HUES64 (cell line): ENCODE measurements around the gene PRSS58.

Source experiments
- H3K27ac ChIP-seq: 2 replicates; pipeline ENCODE4 v1.7.0; 2013; ENCODE audit warnings: low read depth, low read length, inconsistent platforms
- H3K27me3 ChIP-seq: 2 replicates; pipeline ENCODE4 v1.6.1; 2013; ENCODE audit warnings: mild to moderate bottlenecking, low read length; ENCODE audit not compliant: insufficient read depth
- H3K36me3 ChIP-seq: 2 replicates; pipeline ENCODE4 v1.6.1; 2013; ENCODE audit warnings: mild to moderate bottlenecking, low read length; ENCODE audit not compliant: insufficient read depth
- H3K4me1 ChIP-seq: 2 replicates; pipeline ENCODE4 v1.6.1; 2013; ENCODE audit warnings: mild to moderate bottlenecking, low read length, moderate library complexity; ENCODE audit not compliant: insufficient read depth
- H3K4me3 ChIP-seq: 2 replicates; pipeline ENCODE4 v1.5.1; 2013; ENCODE audit warnings: mild to moderate bottlenecking, low read length, moderate library complexity
- H3K9ac ChIP-seq: 2 replicates; pipeline ENCODE4 v1.6.1; 2013; ENCODE audit warnings: mild to moderate bottlenecking, low read depth, low read length
- H3K9me3 ChIP-seq: 2 replicates; pipeline ENCODE4 v1.6.1; 2013; ENCODE audit warnings: low read depth, low read length; ENCODE audit not compliant: insufficient read depth
- WGBS: fragments of 150-250, 120-280 bp; methylation state at CpG from one replicate; pipeline ENCODE4 v1.1.7; 2013; ENCODE audit warnings: missing lambda C conversion rate; 5-methylcytosine and 5-hydroxymethylcytosine counted together

Gene PRSS58

DNA sequence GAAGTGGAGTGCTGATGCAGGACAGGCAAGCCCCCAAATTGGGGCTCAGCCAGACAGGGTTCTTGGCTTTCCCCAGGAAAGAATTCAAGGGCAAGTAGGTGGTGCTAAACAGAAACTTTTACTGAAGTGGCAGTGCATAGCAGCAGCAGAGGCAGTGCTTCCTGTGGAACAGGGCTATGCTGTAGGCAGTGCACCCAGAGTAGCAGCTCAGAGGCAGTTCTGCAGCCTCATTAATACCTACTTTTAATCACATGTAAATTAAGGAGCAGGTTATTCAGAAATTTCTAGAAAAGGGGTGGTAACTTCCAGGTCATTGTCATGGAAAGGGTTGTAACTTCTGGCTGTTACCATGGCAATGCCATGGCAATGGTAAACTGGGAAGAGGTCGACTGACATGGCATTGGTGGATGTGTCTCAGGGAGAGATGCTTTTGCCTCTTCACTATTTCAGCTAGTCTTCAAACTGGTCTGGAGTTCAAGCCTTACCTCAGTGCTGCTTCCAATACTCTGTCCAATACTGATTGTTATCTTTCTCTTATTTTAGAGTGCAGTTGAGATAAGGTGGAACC is 29.2 kb downstream of the PRSS58 start:
- H3K4me1 ChIP-seq: peaks cover 3% of the 10 kb centered on the region; the same call in 1 of the 2 replicates
- no peak overlapping the region for H3K4me3 ChIP-seq
- no peak overlapping the region for H3K27ac ChIP-seq
- H3K36me3 ChIP-seq: no peaks in the 10 kb centered on the region
- no peaks in the 10 kb centered on the region; the same call in 1 of the 2 replicates for H3K9me3 ChIP-seq
- no peaks in the 10 kb centered on the region for H3K27me3 ChIP-seq
- 90% methylated on average over 1 of the region's 1 CpG for WGBS
- no peak overlapping the region for H3K9ac ChIP-seq
